DOHH2 (cell line): ENCODE measurements around the gene PXK.

Experiments used
- EZH2phosphoT487 ChIP-seq: fragments of 200-600 bp; sonication (generic); IDR thresholded peaks from 2 replicates; pipeline ENCODE4 v1.6.1; 2017; ENCODE audit warnings: borderline replicate concordance, mild to moderate bottlenecking, antibody characterized with exemption, low read length, moderate library complexity, mixed read lengths
- TF ChIP-seq, protein P1 (sequence below): fragments of 200-600 bp; sonication (generic); IDR thresholded peaks from one replicate; pipeline ENCODE4 v1.5.1; 2014; ENCODE audit warnings: antibody characterized with exemption, mild to moderate bottlenecking, low read depth, low read length; ENCODE audit not compliant: poor library complexity, severe bottlenecking

DNA sequence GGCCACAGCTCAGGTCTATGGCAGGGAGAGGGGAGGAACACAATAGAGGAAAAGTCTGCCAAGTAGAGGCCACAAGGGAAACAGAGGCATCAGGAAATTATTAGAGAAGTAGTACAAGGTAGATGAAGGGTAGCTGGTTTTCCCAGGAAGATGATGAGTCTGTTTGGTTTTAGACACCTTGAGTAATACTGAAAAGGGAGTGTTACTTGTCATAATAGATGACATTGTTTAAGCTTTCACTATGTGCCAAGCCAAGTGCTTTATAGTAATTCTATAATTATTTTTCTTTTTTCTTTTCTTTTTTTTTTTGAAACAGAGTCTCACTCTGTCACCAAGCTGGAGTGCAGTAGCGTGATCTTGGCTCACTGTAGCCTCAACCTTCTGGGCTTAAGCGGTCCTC, 13.7 kb downstream of the PXK start:
- TF ChIP-seq, protein P1, sequence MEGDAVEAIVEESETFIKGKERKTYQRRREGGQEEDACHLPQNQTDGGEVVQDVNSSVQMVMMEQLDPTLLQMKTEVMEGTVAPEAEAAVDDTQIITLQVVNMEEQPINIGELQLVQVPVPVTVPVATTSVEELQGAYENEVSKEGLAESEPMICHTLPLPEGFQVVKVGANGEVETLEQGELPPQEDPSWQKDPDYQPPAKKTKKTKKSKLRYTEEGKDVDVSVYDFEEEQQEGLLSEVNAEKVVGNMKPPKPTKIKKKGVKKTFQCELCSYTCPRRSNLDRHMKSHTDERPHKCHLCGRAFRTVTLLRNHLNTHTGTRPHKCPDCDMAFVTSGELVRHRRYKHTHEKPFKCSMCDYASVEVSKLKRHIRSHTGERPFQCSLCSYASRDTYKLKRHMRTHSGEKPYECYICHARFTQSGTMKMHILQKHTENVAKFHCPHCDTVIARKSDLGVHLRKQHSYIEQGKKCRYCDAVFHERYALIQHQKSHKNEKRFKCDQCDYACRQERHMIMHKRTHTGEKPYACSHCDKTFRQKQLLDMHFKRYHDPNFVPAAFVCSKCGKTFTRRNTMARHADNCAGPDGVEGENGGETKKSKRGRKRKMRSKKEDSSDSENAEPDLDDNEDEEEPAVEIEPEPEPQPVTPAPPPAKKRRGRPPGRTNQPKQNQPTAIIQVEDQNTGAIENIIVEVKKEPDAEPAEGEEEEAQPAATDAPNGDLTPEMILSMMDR = no peak
- no peak for TF ChIP-seq EZH2phosphoT487
